ENCODE data around the gene RBPJL.

GRCh38 chr20:45303586-45304463, 2.8 kb upstream of the RBPJL start:
- TF ChIP-seq CTCF (IDR thresholded peaks at IDR 0.05) (no peak), POLR2A (IDR thresholded peaks at IDR 0.05) (no peak)

Data from thyroid gland (tissue), 4 donors.